ENCODE results near the gene FTCDNL1. TPM values are rescaled to one million over a fixed set of nuclear protein-coding genes. Genes with fewer than 3 reads are reported as not detected.

The FTCDNL1 gene
- total and polyA plus RNA-seq, 9 of the 15 experiments (the other 6 are each of a cell fraction or from before 2014, with no cell fraction given): 0.13 to 0.58 (median 0.32) TPM

DNA sequence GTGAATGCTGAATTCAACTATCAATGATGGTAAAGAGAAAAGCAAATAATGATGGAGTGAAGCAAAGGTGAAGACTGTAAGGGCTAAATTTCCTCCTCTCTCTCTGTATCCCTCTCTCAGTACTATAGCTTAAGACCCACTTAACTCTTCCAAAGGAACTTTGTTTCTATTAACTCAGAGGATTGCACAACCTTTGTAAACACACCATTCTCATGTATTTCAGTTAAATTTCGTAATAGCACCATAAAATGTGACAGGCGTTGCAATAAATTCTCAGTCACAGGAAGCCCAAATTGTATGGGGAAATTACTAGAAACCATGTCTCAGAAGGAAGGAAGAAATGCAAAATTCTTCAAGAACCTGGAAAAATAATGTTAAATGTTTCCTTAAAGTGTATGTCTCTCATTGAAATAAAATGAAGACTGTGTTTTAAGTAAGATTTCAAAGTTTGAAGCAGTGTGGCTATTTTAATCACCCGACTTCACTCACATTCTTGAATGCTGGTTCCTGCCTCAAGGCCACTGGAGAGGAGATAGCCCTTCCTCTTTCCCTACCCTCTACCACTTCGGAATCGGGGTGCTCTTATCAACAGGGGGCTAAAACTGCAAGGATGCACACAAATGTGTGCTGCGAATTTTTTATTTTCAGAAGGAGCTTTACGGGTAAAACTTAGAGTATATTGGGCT is 112.1 kb downstream of the FTCDNL1 start:
- ChIA-PET CTCF (ENCODE audit: low intra/inter-chr PET ratio) (interaction anchor here (1.4 kb wide), 1 partner anchor 1424 kb away, joined by 7 read pairs; no protein-coding TSS in a partner anchor), POLR2A (no interaction called here)
- no peaks in the 10 kb centered on the region for H4K20me1 ChIP-seq (replicated peaks; ENCODE audit: control insufficient read depth, insufficient read depth, low read length)
- DNase-seq (ENCODE audit: extremely low read depth in 1 of 4, low spot score in 3 of 4): no peak
- no TSS peak for BruUV-seq (replicated peaks)
- in situ Hi-C loops (cut with MboI) (loop anchor here (25.0 kb wide), 1 partner anchor 1427 kb away; no protein-coding TSS in a partner anchor), intact Hi-C loops (cut with micrococcal nuclease) (loop anchor here (1.0 to 10.0 kb wide), 4 partner anchors 35 to 1424 kb away; no protein-coding TSS in a partner anchor)
- H3K9me3 ChIP-seq (replicated peaks; ENCODE audit: control insufficient read depth, insufficient read depth, low read depth, low read length): no peaks in the 10 kb centered on the region
- H3K27me3 ChIP-seq (ENCODE audit: control insufficient read depth in 2 of 2, insufficient read depth in 2 of 2, low read length in 2 of 2): peaks cover 3 to 4% of the 10 kb centered on the region in 2 experiments; a peak in 2 of 5 replicates
- no peaks in the 10 kb centered on the region for H3K79me2 ChIP-seq (ENCODE audit: control insufficient read depth, insufficient read depth, low read length)
- no peak for ATAC-seq
- no peak overlapping the region for H3K9ac ChIP-seq (ENCODE audit: insufficient read depth in 1 of 2, low read depth in 2 of 2, low read length in 2 of 2)
- no peak overlapping the region for H3K4me3 ChIP-seq
- no peak overlapping the region for H2AFZ ChIP-seq (ENCODE audit: low read depth, low read length)
- H3K4me1 ChIP-seq (replicated peaks in 1 of 2; ENCODE audit: control insufficient read depth in 2 of 2, insufficient read depth in 2 of 2, low read length in 2 of 2): no peaks in the 10 kb centered on the region
- FAIRE-seq: no peak
- no peak overlapping the region for H3K27ac ChIP-seq (ENCODE audit: extremely low read depth, low read depth, low read length)
- no peaks in the 10 kb centered on the region for H3K36me3 ChIP-seq (ENCODE audit: control insufficient read depth, insufficient read depth, low read length)
- 2% methylated on average over 5 of the region's 7 CpGs for WGBS (ENCODE audit: insufficient coverage, low coverage, missing lambda C conversion rate)
- no peaks in the 10 kb centered on the region for H3K9me1 ChIP-seq (ENCODE audit: control insufficient read depth, insufficient read depth, low read length)
- no peak overlapping the region for H3K4me2 ChIP-seq (ENCODE audit: insufficient read depth, low read length)
- TF ChIP-seq ZBTB9 (CRISPR knock-in tag; IDR thresholded peaks at IDR 0.05) (no peak), SLC30A9 (CRISPR knock-in tag; IDR thresholded peaks at IDR 0.05) (no peak), FOXJ3 (CRISPR knock-in tag; IDR thresholded peaks at IDR 0.05) (no peak), STAT5A (IDR thresholded peaks at IDR 0.05; ENCODE audit: borderline replicate concordance, low read length) (no peak), GABPA (tag; conservative IDR thresholded peaks at IDR 0.05; ENCODE audit: low read depth) (peak; percentile 36; the same call in 1 of the 2 replicates), TCF15 (CRISPR knock-in tag; IDR thresholded peaks at IDR 0.05) (no peak), ZNF384 (IDR thresholded peaks at IDR 0.05; ENCODE audit: low read depth, low read length) (no peak), FOXA3 (CRISPR knock-in tag; conservative IDR thresholded peaks at IDR 0.05 in 1 of 2, IDR thresholded peaks at IDR 0.05 in 1 of 2) (peak in 1 of 2 experiments; percentile 85; a peak in 2 of 4 replicates), NR4A1 (CRISPR knock-in tag; IDR thresholded peaks at IDR 0.05) (no peak), NR4A1 (tag; IDR thresholded peaks at IDR 0.05) (no peak), IRF9 (tag; IDR thresholded peaks at IDR 0.05) (no peak), ZNF444 (CRISPR knock-in tag; IDR thresholded peaks at IDR 0.05) (no peak), GTF2B (IDR thresholded peaks at IDR 0.05; ENCODE audit: extremely low read depth, insufficient read length) (no peak)
- TF ChIP-seq, protein P1, sequence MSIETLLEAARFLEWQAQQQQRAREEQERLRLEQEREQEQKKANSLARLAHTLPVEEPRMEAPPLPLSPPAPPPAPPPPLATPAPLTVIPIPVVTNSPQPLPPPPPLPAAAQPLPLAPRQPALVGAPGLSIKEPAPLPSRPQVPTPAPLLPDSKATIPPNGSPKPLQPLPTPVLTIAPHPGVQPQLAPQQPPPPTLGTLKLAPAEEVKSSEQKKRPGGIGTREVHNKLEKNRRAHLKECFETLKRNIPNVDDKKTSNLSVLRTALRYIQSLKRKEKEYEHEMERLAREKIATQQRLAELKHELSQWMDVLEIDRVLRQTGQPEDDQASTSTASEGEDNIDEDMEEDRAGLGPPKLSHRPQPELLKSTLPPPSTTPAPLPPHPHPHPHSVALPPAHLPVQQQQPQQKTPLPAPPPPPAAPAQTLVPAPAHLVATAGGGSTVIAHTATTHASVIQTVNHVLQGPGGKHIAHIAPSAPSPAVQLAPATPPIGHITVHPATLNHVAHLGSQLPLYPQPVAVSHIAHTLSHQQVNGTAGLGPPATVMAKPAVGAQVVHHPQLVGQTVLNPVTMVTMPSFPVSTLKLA (conservative IDR thresholded peaks at IDR 0.05): no peak

Data from K562 (cell line).